H1 (cell line): Measurements from ENCODE around the gene MYO15B. TPM values are rescaled to one million over a fixed set of nuclear protein-coding genes. Genes with fewer than 3 reads are reported as not detected.
"Not testable (repeated sequence)": the region's sequence is repeated elsewhere in the genome, so short reads cannot be mapped to it uniquely, and the experiment has no call there.

Experiments used
- CTCF ChIA-PET: fragments of 300-600 bp; sonication (Branson Sonifier 250); formaldehyde crosslinking; loops from one replicate; lab custom pipeline; 2021; ENCODE audit not compliant: partially characterized antibody; lab: Charles Lee
- POLR2A ChIA-PET: fragments of 300-600 bp; sonication (Branson Sonifier 250); formaldehyde crosslinking; loops from one replicate; lab custom pipeline; 2021; ENCODE audit warnings: inconsistent platforms; ENCODE audit not compliant: partially characterized antibody; lab: Charles Lee
- DNase-seq, 2 experiments: peaks; one replicate each; pipeline versions ENCODE4 v3.0.0 to v3.0.0-alpha.2; 2010 to 2022; ENCODE audit warnings: low spot score in 2 of 2, low read depth in 1 of 2, mixed read lengths in 1 of 2
- FAIRE-seq: peaks from 2 replicates; lab custom pipeline; 2011; peaks lifted over from hg19 to GRCh38; lab: Jason Lieb, UNC
- H2AFZ ChIP-seq: 2 replicates; pipeline ENCODE4 v1.8.1; 2012; ENCODE audit warnings: low read length, inconsistent platforms
- H2AK5ac ChIP-seq: 2 replicates; pipeline ENCODE4 v1.6.1; 2013; ENCODE audit warnings: low read depth, low read length
- H2BK120ac ChIP-seq: replicated peaks from 2 replicates; pipeline ENCODE3; 2013; ENCODE audit warnings: low read depth, low read length, inconsistent platforms
- H2BK12ac ChIP-seq: 2 replicates; pipeline ENCODE4 v1.6.1; 2013; ENCODE audit warnings: low read depth, low read length
- H2BK15ac ChIP-seq: 2 replicates; pipeline ENCODE4 v1.6.1; 2013; ENCODE audit warnings: low read length
- H2BK20ac ChIP-seq: 2 replicates; pipeline ENCODE4 v1.6.1; 2013; ENCODE audit warnings: low read length
- H2BK5ac ChIP-seq: 2 replicates; pipeline ENCODE4 v1.6.1; 2013; ENCODE audit warnings: low read depth, low read length
- H3K14ac ChIP-seq: 2 replicates; pipeline ENCODE4 v1.6.1; 2013; ENCODE audit warnings: inconsistent platforms; ENCODE audit not compliant: insufficient read length
- H3K18ac ChIP-seq: 2 replicates; pipeline ENCODE4 v1.6.1; 2013; ENCODE audit warnings: low read length; ENCODE audit errors: extremely low read depth
- H3K23ac ChIP-seq: 2 replicates; pipeline ENCODE4 v1.6.1; 2013; ENCODE audit warnings: inconsistent platforms; ENCODE audit not compliant: insufficient read length
- H3K23me2 ChIP-seq: 2 replicates; pipeline ENCODE4 v1.6.1; 2013; ENCODE audit warnings: low read depth, low read length
- H3K27ac ChIP-seq: 2 replicates; pipeline ENCODE4 v1.6.1; 2011; ENCODE audit warnings: low read depth, low read length, inconsistent platforms
- H3K27me3 ChIP-seq, 4 experiments: replicated peaks in 1 of 4; 1 replicate in 1 of 4; 2 replicates in 3 of 4; pipeline versions ENCODE4 v1.6.1 to v1.8.1; 2011 to 2013; ENCODE audit warnings: low read length in 3 of 4, mild to moderate bottlenecking in 3 of 4, inconsistent platforms in 2 of 4, mixed read lengths in 2 of 4, moderate library complexity in 1 of 4; ENCODE audit not compliant: control insufficient read depth in 3 of 4, insufficient read depth in 3 of 4; ENCODE audit errors: extremely low read depth in 1 of 4
- H3K36me3 ChIP-seq, 4 experiments: 2 replicates each; pipeline versions ENCODE4 v1.6.1 to v1.8.1; 2011 to 2013; ENCODE audit warnings: mild to moderate bottlenecking in 4 of 4, low read length in 3 of 4, moderate library complexity in 2 of 4, control low read depth in 1 of 4, inconsistent platforms in 1 of 4; ENCODE audit not compliant: insufficient read depth in 4 of 4, control insufficient read depth in 2 of 4
- H3K4ac ChIP-seq: replicated peaks from 2 replicates; pipeline ENCODE3; 2013; ENCODE audit warnings: low read length, low read depth, mixed read lengths, inconsistent platforms; ENCODE audit not compliant: insufficient read length
- H3K4me1 ChIP-seq, 4 experiments: replicated peaks in 1 of 4; 1 replicate in 1 of 4; 2 replicates in 3 of 4; pipeline versions ENCODE4 v1.6.1 to v1.8.1; 2011 to 2013; ENCODE audit warnings: low read length in 3 of 4, inconsistent platforms in 2 of 4, mixed read lengths in 1 of 4; ENCODE audit not compliant: insufficient read depth in 4 of 4, control insufficient read depth in 3 of 4
- H3K4me2 ChIP-seq, 2 experiments: 2 replicates each; pipeline versions ENCODE4 v1.6.1 to v1.8.1; 2011 to 2013; ENCODE audit warnings: low read depth in 2 of 2, low read length in 2 of 2, control low read depth in 1 of 2, inconsistent platforms in 1 of 2, mild to moderate bottlenecking in 1 of 2; ENCODE audit not compliant: insufficient read depth in 1 of 2
- H3K4me3 ChIP-seq, 4 experiments: fragments of 200-600, 300-600 bp in 1 of 4; sonication (generic), shearing (Covaris generic), sonication (Bioruptor Twin) in 1 of 4; 2 replicates each; pipeline versions ENCODE4 v1.5.1 to v1.8.1; 2011 to 2016; ENCODE audit warnings: low read length in 4 of 4, low read depth in 3 of 4, control low read depth in 2 of 4, inconsistent platforms in 2 of 4, mild to moderate bottlenecking in 2 of 4, mixed read lengths in 1 of 4, moderate library complexity in 1 of 4; ENCODE audit not compliant: insufficient read depth in 2 of 4; ENCODE audit errors: extremely low read depth in 1 of 4
- H3K56ac ChIP-seq: replicated peaks from 2 replicates; pipeline ENCODE3; 2013; ENCODE audit warnings: low read depth, mild to moderate bottlenecking, mixed read lengths, low read length, inconsistent platforms; ENCODE audit not compliant: insufficient read length
- H3K79me1 ChIP-seq: 2 replicates; pipeline ENCODE4 v1.6.1; 2013; ENCODE audit warnings: low read depth, low read length, control low read depth
- H3K79me2 ChIP-seq, 2 experiments: 2 replicates each; pipeline versions ENCODE4 v1.6.1 to v1.8.1; 2012 to 2013; ENCODE audit warnings: low read length in 2 of 2, mild to moderate bottlenecking in 2 of 2, inconsistent platforms in 1 of 2; ENCODE audit not compliant: insufficient read depth in 2 of 2, control insufficient read depth in 1 of 2
- H3K9ac ChIP-seq, 4 experiments: replicated peaks in 1 of 4; 1 replicate in 1 of 4; 2 replicates in 3 of 4; pipeline versions ENCODE4 v1.6.1 to v1.8.1; 2011 to 2013; ENCODE audit warnings: low read depth in 3 of 4, low read length in 3 of 4, control low read depth in 2 of 4, mild to moderate bottlenecking in 2 of 4, moderate library complexity in 2 of 4, inconsistent platforms in 1 of 4; ENCODE audit errors: extremely low read depth in 1 of 4
- H3K9me3 ChIP-seq, 2 experiments: 2 replicates each; pipeline versions ENCODE4 v1.6.1 to v1.8.1; 2012 to 2013; ENCODE audit warnings: mild to moderate bottlenecking in 2 of 2, moderate library complexity in 2 of 2, control low read depth in 1 of 2, inconsistent platforms in 1 of 2, low read depth in 1 of 2, low read length in 1 of 2, mixed read lengths in 1 of 2; ENCODE audit not compliant: insufficient read depth in 2 of 2
- H4K20me1 ChIP-seq, 2 experiments: replicated peaks in 1 of 2; 2 replicates each; pipeline versions ENCODE3 to v1.8.1; 2011 to 2013; ENCODE audit warnings: inconsistent platforms in 2 of 2, low read length in 2 of 2, mild to moderate bottlenecking in 1 of 2; ENCODE audit not compliant: insufficient read depth in 2 of 2, control insufficient read depth in 1 of 2
- H4K5ac ChIP-seq: 2 replicates; pipeline ENCODE4 v1.6.1; 2013; ENCODE audit warnings: low read length, low read depth, mixed read lengths, inconsistent platforms; ENCODE audit not compliant: insufficient read length
- H4K8ac ChIP-seq: 2 replicates; pipeline ENCODE4 v1.8.0; 2013; ENCODE audit warnings: mild to moderate bottlenecking, moderate library complexity, low read length, inconsistent platforms; ENCODE audit not compliant: insufficient read depth; ENCODE audit errors: extremely low read depth
- H4K91ac ChIP-seq: replicated peaks from 2 replicates; pipeline ENCODE3; 2013; ENCODE audit warnings: low read length, mixed read lengths, inconsistent platforms; ENCODE audit not compliant: insufficient read length
- WGBS, 2 experiments: shearing (Covaris generic) in 1 of 2; methylation state at CpG; one replicate each; pipeline versions ENCODE4 v1.1.6 to v1.1.7; 2013 to 2015; ENCODE audit warnings: low lambda C conversion rate in 2 of 2, mixed read lengths in 2 of 2, inconsistent platforms in 1 of 2, low coverage in 1 of 2, missing lambda C conversion rate in 1 of 2; ENCODE audit not compliant: insufficient replicate concordance in 2 of 2, insufficient coverage in 1 of 2, insufficient read length in 1 of 2; ENCODE audit errors: extremely low coverage in 1 of 2, missing lambda C conversion rate in 1 of 2; 5-methylcytosine and 5-hydroxymethylcytosine counted together
- polyA plus RNA-seq, 7 experiments: library from polyadenylated mRNA; depleted of rRNA in 3 of 7; stranded (reverse) in 5 of 7; unstranded in 2 of 7; fragments of >200 nt in 5 of 7; fragments of 200-250 nt in 2 of 7; gene quantifications; 1 replicate in 5 of 7; 2 replicates in 1 of 7; 4 replicates in 1 of 7; pipeline versions ENCODE4 v1.2.1 to v1.2.3, GENCODE V29; 2011 to 2013; ENCODE audit warnings: missing spikeins in 2 of 7, mixed read lengths in 2 of 7
- total RNA-seq: library from RNA; stranded (reverse); fragmentation: NEBNext Ultra II Directional; extraction: Animal tissue kit (Norgen Biotek cat#: 25700); gene quantifications from 2 replicates; pipeline ENCODE4 v1.2.1, GENCODE V29; 2021

The MYO15B gene
- total and polyA plus RNA-seq, 2 of the 8 experiments (the other 6 are each of a cell fraction or from before 2014, with no cell fraction given): 7.1 to 11.2 TPM

DNA sequence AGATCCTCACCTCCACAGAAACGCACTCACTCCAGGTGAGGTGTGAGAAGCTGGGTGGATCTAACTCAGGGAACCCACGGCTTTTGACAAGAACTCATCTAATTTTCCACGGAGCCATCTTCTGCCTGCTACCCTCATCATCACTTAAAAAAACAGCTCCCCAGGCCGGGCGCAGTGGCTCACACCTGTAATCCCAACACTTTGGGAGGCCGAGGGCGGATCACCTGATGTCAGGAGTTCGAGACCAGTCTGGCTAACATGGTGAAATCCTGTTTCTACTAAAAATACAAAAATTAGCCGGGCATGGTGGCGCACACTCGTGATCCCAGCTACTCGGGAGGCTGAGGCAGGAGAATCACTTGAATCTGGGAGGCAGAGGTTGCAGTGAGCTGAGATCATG is 50.4 kb downstream of the MYO15B start:
- H2AK5ac ChIP-seq, H2BK15ac ChIP-seq, DNase-seq, FAIRE-seq, H3K79me1 ChIP-seq, H3K27me3 ChIP-seq, H2BK12ac ChIP-seq, H2BK120ac ChIP-seq, H4K91ac ChIP-seq, H3K9me3 ChIP-seq, H3K79me2 ChIP-seq, H3K4ac ChIP-seq, H3K23ac ChIP-seq, H3K4me3 ChIP-seq, H2BK5ac ChIP-seq, H3K14ac ChIP-seq, H4K5ac ChIP-seq, H3K18ac ChIP-seq, H2BK20ac ChIP-seq, H2AFZ ChIP-seq, H3K4me2 ChIP-seq, H4K8ac ChIP-seq, H3K36me3 ChIP-seq, H3K23me2 ChIP-seq, H3K27ac ChIP-seq, H3K56ac ChIP-seq: not testable (repeated sequence)
- H3K4me1 ChIP-seq: peaks cover 5 to 18% (median 11%) of the 10 kb centered on the region in 4 experiments
- peaks cover 5 to 12% of the 10 kb centered on the region in 2 experiments for H4K20me1 ChIP-seq
- H3K9ac ChIP-seq: peak overlapping the region in 1 of 4 experiments; percentile 13; a peak in 2 of 7 replicates
- 96% methylated on average over 12 of the region's 12 CpGs; no CpG with 5 or more reads in 1 of the 2 experiments for WGBS, 2 experiments
- ChIA-PET POLR2A (interaction anchor here (1.0 to 2.4 kb wide), 5 partner anchors 8 to 142 kb away, joined by 3 to 7 read pairs (median 4); a partner anchor contains a TSS), CTCF (interaction anchor here (0.8 to 59.2 kb wide), 7 partner anchors 6 to 192 kb away, joined by 3 to 2200 read pairs (median 3); partner anchors contain the start of genes RECQL5, SAP30BP and SMIM5)
